Suppressor macrophage treated with lipopolysaccharide for 1 hour (primary cell): Measurements from ENCODE around the gene KIF19.
"Not testable (repeated sequence)": the region's sequence is repeated elsewhere in the genome, so short reads cannot be mapped to it uniquely, and the experiment has no call there.

Experiments
- DNase-seq, 3 donors: peaks; one replicate each; pipeline ENCODE4 v3.0.0-alpha.2; 2020 to 2022

The KIF19 gene

DNA sequence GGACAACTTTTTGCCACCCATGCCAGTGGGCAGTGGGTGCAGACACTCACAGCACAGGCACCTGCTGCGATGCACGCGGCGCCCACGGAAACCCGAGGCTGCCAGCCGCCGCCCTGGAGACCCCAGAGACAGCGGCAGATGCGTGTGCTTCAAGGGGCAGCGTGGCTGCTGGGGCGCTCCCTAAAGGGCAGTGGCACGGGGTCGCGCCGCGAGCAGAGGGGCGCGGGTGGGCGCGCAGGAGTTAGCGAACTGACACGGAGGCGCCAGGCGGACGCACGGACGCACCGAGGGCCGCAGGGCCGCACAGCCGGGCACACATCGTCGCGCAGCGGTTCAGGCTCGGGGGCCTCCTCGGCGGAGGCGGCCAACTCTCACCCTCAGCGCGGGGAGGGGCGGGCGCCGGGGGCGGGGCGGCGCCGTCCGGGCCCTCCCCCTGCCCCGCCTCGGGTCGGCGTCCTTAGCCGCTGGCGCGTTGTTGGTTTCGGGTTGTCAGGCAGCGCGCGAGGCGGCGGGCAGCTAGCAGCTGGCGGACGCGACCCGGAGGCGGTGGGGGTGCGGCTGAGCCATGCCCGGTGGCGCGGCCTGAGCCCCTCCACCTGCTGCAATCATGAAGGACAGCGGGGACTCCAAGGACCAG, at the start of gene KIF19:
Gene KIF19, plus strand, starts transcription at position 484 of the 637 bp plus-strand sequence. Its CDS starts 124 bp downstream, at position 608.
- peak; percentile 49 to 80 (median 61) for DNase-seq

- peak; percentile 67 to 82 (median 78) for DNase-seq
Measured at GRCh38 chr17:74276541-74277009, 49.5 kb upstream of the KIF19 start.

- DNase-seq = no peak
Measured at GRCh38 chr17:74277935-74278334, 48.1 kb upstream of the KIF19 start.

- DNase-seq = not testable (repeated sequence)
Measured at GRCh38 chr17:74279617-74280016, 46.4 kb upstream of the KIF19 start.

GRCh38 chr17:74280093-74280513, 45.9 kb upstream of the KIF19 start:
- DNase-seq = peak; percentile 94 to 97 (median 94)

DNA sequence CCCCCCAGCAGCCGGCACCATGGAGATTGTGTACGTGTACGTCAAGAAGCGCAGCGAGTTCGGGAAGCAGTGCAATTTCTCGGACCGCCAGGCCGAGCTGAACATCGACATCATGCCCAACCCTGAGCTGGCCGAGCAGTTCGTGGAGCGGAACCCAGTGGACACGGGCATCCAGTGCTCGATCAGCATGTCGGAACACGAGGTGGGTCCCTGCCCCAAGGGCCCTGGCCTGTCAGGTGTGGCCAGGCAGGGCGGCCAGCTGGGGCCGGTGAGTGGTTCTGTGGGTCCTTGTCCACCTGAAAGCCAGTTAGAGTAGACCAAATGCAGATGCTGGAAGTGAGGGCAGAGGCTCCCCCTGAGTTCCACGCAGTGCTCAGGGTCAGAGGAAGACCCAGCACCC, 44.2 kb upstream of the KIF19 start:
- no peak for DNase-seq

GRCh38 chr17:74282274-74282586, 43.8 kb upstream of the KIF19 start:
- not testable (repeated sequence) for DNase-seq

DNA sequence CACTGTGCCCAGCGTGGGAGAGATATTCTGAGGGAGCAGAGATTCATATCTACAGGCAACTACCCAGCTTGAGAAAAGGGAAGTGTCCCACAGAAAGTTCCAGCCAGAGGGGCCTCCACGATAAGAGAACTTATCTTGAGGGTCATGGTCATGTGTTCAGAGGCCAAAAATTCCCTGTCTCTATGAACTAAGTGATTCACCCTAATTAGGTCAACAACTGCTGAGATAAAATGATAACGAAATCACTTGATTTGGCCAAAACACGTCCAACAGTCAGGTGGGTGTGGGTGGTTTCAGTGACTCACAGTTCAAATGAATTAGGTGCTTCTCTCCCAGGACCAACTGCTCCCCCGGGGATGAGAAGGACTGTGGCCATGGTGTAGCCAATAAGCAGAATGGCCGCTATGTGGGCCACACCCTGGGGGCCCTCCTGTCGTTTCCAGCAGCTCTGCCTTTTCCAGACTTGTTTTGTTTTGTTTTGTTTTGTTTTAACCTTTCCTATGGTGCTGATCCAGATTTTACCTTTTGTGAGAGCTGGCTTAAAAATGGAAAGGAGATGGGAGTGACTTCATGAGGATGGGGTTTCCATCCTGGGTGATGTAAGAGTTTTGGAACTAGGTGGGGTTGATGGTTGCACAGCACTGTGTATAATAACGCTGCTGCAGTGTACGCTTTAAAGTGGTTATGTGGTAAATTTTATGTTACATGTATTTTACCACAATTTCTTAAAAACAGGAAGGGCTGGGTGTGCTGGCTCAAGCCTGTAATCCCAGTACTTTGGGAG, 43.2 kb upstream of the KIF19 start:
- DNase-seq = peak; percentile 86 to 97 (median 93)

GRCh38 chr17:74283371-74283673, 42.7 kb upstream of the KIF19 start:
- DNase-seq = no peak

DNA sequence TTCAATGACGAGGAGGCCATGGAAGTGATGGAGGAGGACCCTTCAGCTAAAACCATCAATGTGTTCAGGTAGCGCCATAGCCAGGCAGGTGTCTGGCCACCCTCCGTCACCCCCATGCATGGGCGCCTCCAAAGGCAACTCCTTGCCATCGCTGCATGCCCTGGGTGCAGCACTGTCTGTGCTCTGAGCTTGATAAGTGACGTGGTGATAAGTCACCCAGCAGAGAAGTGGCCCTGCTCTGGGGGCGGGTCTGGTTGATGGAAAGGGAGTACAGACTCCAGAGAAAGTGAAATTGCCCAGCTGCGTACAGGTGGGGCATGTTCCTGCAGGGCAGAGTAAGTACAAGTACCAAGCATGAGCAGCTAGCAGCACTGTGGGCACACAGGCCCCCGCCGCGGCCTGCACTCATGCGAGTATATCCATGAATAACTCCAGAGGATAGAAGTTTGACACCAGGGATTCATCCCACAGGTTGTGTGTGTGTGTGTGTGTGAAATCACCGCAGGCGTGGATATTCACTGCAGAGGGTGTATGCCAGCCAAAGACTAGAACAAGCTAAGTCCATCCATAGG, 38.9 kb upstream of the KIF19 start:
- DNase-seq = no peak

GRCh38 chr17:74288785-74289184, 37.2 kb upstream of the KIF19 start:
- DNase-seq = peak; percentile 67 to 78 (median 75)

- peak; percentile 65 to 70 (median 66) for DNase-seq
Measured at GRCh38 chr17:74289688-74290087, 36.3 kb upstream of the KIF19 start.

GRCh38 chr17:74290340-74290739, 35.7 kb upstream of the KIF19 start:
- no peak for DNase-seq

- no peak for DNase-seq
Measured at GRCh38 chr17:74292495-74292894, 33.5 kb upstream of the KIF19 start.

DNA sequence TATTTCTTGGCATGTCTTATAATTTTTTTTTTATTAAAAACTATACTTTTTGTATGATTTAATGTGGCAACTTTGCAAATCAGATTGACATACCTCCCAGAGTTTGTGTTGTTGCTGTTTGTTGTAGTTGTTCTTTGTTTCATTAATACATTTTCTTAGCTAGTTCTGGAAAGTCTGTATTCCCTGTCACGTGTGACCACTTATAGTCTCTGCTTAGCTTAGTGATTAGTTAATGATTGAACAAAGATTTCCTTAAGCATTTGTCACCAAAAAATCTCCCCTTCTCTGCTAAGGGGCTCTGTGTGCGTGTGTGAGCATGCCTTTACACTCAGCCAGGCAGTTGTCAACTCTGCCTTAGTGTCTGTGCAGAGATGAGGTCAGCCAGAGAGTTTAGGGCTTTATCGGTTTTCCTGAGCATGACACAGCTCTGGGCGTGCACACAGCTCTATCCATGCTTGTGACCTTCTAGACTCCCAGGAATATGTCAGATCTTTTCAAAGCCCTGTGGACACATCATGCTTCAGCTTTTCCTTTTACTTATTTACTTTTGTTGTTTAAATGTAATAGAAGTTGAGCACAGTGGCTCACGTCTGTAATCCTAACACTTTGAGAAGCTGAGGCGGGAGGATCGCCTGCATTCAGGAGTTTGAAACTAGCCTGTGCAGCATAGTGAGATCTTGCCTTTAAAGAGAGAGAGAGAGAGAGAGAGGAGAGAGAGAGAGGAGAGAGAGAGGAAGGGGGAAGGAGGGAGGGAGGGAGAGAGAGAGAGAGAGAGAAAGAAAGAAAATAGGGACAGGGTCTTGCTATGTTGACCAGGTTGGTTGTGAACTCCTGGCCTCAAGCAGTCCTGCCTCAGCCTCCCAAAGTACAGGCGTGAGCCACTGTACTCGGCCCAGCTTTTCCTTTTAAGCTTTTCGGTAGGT, 30.1 kb upstream of the KIF19 start:
- DNase-seq = no peak

DNA sequence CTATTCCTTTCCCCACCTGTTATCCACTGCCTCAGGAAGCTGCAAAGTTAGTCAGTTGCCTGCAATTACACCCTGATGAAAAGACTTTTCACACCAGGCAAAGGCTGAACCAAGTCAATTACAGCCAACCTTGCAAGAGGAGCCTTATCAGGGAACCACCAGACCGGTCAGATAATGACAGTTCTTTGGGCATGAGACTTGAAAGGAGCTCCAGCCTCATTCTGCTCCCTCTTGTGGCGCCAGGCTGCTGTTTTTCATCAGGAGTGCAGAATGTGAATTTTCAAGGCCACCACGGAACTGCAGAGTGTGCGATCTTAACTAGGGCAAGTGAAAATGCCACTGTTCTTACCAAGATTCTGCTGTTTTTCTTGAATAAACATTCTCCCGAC, 29.5 kb upstream of the KIF19 start:
- DNase-seq = peak; percentile 83 to 85 (median 83)

- peak in 1 of 3 donors; percentile 28 for DNase-seq
Measured at GRCh38 chr17:74297941-74298340, 28.1 kb upstream of the KIF19 start.

DNA sequence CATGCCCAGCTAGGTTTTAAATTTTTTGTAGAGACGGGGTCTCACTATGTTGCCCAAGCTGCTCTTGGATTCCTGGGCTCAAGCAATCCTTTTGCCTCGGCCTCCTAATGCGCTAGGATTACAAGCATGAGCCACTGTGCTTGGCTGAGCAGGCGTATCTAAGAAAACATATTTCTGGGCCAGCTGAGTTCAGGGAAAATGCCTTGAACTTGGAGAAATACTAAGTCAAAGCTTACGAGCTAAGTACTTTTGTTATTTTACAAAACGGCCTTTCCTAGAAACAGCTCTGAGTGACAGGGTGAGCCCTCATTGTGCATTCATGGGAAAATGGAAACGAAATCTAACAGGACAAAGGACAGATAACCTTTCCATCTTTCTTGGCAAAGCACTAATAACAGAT, 27.2 kb upstream of the KIF19 start:
- no peak for DNase-seq

DNA sequence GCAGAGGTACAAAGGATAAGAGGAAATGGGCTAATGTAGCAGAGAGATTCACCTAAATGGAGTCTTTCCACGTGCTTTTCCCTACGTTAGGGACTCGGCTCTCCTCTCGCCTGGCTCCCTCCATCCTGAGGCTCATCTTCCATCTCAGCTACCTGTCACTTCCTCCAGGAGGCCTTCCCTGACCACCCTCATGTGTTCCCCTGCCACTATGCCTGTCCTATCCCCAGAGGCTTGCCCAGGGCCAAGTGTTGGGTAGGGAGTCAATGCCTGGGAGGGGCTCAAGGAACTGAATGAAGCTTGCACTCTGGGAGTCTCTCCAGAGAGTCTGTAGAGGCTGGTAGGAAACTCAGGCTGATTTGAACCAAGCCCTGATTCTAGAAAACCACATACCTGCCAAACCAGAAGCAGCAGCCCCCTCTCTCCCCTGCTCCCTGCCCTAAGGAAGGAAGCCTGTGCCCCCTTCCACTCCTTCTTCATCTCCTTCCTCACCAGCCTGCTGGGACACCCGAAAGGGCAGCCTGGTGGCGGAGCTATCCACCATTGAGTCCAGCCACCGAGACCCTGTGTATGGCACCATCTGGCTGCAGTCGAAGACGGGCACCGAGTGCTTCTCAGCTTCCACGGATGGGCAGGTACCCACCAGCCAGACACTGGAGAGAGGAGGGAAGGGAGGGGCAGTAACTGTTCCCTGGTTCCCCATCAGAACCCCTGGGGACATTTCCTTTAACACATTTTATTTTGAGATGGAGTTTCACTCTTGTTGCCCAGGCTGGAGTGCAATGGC, 26.6 kb upstream of the KIF19 start:
- DNase-seq = no peak

DNA sequence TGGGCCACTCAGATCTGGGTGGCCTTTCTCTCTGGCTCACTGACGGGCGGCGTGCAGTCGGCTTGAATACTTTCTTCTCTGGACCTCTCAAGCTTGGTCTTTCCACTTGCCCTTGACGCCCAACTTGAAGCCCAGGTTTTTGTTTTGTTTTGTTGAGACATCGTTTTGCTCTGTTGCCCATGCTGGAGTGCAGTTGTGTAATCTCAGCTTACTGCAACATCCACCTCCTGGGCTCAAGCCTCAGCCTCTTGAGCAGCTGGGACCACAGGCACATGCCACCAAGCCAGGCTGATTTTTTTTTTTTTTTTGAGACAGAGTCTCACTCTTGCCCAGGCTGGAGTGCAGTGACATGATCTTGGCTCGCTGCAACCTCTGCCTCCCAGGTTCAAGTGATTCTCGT, 22.7 kb upstream of the KIF19 start:
- no peak for DNase-seq

GRCh38 chr17:74304184-74304583, 21.8 kb upstream of the KIF19 start:
- DNase-seq = no peak
